ENCODE measurements around the gene SPATA3.
A peak's percentile ranks its signal among the peaks of the same experiment; 100 is the strongest.

SPATA3 gene

DNA sequence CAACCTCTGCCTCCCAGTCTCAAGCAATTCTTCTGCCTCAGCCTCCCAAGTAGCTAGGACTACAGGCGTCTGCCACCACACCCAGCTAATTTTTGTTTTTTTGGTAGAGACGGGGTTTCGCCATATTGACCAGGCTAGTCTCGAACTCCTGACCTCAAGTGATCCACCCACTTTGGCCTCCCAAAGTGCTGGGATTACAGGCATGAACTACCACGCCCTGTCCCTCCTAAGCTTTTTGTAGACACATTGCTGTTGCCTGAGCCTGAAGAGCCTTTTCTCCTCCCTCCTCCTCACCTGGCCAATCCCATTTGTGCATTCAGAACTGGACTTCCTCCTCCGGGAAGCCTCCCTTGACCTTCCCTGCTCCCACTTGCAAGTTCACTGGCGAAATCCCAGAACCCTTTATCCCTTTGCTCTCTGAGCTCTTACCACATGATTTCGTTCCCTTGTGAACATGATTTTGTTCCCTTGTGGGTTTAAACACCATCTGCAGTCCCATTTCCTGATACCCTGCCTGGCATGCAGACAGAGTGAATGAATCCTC, 44.0 kb downstream of the SPATA3 start:
- peaks cover 59 to 70% of the 10 kb centered on the region in 2 donors for H3K27me3 Mint-ChIP-seq
- H3K4me3 Mint-ChIP-seq: no peak overlapping the region

DNA sequence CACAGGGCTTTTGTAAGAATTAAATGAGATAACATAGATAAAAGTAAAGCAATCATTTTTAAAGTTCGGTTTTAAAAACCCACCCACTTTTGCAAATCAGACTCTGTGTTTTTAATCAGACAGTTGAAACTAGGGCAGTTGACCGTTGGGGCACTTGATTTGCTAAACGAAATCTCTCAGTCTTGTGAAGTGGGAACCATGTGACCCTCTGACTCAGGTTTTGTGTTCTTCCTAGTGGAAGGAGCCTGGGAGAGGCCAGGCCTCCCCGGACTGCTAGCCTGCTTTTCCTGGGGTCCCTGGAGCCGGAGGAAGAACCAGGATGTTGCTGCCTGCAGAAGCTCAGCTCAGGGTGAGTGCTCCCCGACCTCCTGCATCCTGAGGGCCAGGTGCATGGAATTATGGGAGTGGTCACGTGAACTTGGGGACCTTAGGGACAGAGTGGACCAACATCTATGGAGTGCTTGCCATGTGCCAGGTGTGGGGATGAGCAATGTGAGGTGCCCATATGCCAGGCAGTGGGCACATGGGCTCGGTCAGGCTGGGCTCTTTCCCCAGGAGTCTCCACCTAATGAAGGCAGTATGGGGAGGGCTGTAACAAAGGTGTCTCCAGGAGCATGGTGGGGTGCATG, 45.3 kb downstream of the SPATA3 start:
- Mint-ChIP-seq H3K4me1 (ENCODE audit: low read depth in 2 of 2) (peaks cover 4 to 7% of the 10 kb centered on the region in 2 donors), H3K9me3 (no peaks in the 10 kb centered on the region), H3K27ac (no peak overlapping the region), H3K4me3 (no peak overlapping the region), H3K36me3 (ENCODE audit: insufficient read depth) (peaks cover 3% of the 10 kb centered on the region), H3K27me3 (peaks cover 50 to 57% of the 10 kb centered on the region in 2 donors)
- DNase-seq (no peak), ATAC-seq (replicated peaks) (no peak)

More for the DNA sequence above, 44.0 kb downstream of the SPATA3 start:
- no peak for DNase-seq
- ATAC-seq (replicated peaks): no peak
- Mint-ChIP-seq H3K36me3 (ENCODE audit: insufficient read depth) (peaks cover 3% of the 10 kb centered on the region), H3K4me1 (ENCODE audit: low read depth in 2 of 2) (peaks cover 4 to 7% of the 10 kb centered on the region in 2 donors), H3K9me3 (no peaks in the 10 kb centered on the region), H3K27ac (no peak overlapping the region)

DNA sequence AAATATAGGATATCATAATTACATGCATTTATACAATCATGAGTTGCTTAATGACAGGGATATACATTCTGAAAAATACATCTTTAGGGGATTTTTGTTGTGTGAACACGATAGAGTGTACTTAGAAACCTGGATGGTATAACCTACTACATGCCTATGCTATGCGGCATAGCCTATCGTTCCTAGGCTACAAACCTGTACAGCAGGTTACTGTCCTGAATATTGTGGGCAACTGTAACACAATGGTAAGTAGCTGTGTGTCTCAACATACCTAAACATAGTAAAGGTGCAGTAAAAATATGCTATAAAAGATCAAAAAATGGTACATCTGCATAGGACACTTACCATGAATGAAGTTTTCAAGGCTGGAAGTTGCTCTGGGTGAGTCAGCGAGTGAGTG, 47.9 kb downstream of the SPATA3 start:
- H3K36me3 Mint-ChIP-seq (ENCODE audit: insufficient read depth): no peaks in the 10 kb centered on the region
- H3K9me3 Mint-ChIP-seq: no peaks in the 10 kb centered on the region
- peaks cover 33 to 55% of the 10 kb centered on the region in 2 donors for H3K27me3 Mint-ChIP-seq
- no peak overlapping the region for H3K27ac Mint-ChIP-seq
- DNase-seq (no peak), ATAC-seq (replicated peaks) (no peak)
- H3K4me3 Mint-ChIP-seq: no peak overlapping the region
- peaks cover 0 to under 1% of the 10 kb centered on the region in 2 donors for H3K4me1 Mint-ChIP-seq (ENCODE audit: low read depth in 2 of 2)

DNA sequence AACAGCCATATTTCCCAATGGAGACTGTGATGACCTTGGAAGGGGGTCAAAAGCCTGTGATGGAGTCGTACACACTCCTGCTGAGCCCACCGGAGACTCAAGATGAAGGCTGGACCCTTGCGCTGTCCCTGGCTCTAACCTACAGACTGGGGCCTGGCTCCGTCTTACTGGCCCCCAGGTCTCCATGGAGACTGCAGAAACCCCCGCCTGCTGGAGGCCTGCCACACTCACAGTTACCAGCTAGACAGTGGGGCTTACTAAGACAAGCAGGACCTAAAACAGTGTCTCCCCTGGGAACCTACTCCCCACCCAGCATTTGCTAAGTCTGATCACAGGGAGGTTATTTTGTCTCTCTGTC, 51.0 kb downstream of the SPATA3 start:
- Mint-ChIP-seq H3K27ac (no peak overlapping the region), H3K4me1 (ENCODE audit: low read depth in 2 of 2) (peaks cover 0 to 3% of the 10 kb centered on the region in 2 donors), H3K27me3 (peaks cover 2 to 24% of the 10 kb centered on the region in 2 donors), H3K4me3 (no peak overlapping the region), H3K9me3 (no peaks in the 10 kb centered on the region), H3K36me3 (ENCODE audit: insufficient read depth) (no peaks in the 10 kb centered on the region)
- no peak for DNase-seq
- no peak for ATAC-seq (replicated peaks)

DNA sequence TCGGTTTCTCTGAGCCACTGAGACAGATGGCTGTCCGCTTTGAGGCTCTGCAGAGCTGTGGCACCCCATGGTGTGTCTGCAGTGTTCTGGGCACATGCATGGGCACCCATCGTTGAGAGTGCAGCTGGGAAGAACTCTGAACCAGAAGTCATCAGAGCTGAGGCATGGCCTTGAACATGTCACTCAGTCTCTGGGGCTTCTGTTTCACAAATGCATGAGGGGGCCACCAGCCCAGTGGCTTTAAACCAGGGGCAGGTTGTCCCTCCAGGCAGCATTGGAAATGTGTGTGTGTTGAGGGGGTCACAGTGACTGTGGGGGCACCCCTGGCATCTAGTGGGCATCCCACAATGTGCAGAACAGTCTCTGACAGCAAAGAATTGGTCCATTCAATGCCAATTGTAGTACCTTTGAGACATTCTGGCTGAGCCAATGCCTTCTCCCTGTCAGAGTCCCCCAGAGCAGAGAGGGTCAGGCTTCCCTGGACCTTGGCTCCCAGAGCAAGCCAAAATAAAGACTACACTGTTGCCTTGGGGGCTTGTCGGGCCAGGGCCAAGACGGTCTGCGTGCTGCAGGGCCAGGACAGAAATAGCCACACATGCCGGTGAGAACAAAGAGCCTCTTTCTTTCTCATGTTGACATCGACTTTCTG, 51.5 kb downstream of the SPATA3 start:
- H3K4me3 Mint-ChIP-seq: no peak overlapping the region
- DNase-seq (no peak), ATAC-seq (replicated peaks) (no peak)
- peaks cover 1 to 5% of the 10 kb centered on the region in 2 donors for H3K4me1 Mint-ChIP-seq (ENCODE audit: low read depth in 2 of 2)
- no peak overlapping the region for H3K27ac Mint-ChIP-seq
- peaks cover 0 to 19% of the 10 kb centered on the region in 2 donors for H3K27me3 Mint-ChIP-seq
- no peaks in the 10 kb centered on the region for H3K36me3 Mint-ChIP-seq (ENCODE audit: insufficient read depth)
- no peaks in the 10 kb centered on the region for H3K9me3 Mint-ChIP-seq

DNA sequence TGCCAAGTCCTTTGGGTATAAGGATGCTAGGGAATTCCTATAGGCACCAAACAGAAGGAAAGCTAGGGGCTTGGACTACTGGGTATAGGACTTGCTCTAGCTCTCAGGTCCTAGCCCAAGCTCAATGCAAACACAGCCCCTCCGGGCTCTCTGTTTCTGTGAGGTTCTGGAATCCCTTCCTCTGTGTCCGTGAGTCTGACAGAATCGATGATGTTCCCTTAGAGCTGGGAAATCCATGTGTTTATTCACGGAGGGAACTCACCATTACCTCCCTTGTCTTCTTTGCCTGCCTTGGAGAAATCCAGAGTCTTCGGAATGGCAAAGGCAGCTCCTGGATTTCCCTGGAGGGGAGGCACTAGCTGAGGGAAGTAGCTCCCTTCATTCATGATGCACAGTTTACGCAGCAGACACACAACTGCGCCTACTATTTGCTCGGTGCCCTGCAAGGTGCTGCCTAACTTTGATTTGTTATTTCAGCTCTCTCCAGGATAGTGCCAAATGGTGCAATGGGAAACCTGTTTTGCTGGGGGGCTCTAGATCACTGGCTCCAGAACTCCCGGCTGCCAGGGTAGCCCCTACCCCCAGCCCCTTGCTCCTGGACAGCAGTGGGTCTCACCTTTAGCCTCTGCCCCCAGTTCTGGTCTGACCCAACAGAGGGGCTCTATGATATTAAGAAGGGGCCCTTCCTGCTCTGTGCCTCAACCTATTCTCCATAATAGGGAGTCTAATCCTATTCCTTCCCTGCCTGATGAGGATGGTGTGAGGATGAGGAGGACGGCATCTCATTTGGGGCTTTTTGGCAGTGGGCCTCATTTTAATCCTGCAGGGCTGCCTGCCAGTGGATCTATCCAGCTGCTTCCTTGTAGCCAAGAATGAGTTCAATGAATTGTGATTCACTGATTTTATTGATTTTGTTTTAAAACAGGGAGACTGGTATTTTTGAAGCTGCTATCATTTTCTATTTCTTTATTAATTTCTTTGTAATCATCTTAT, 52.3 kb downstream of the SPATA3 start:
- DNase-seq: no peak
- peaks cover 4% of the 10 kb centered on the region for H3K36me3 Mint-ChIP-seq (ENCODE audit: insufficient read depth)
- H3K4me1 Mint-ChIP-seq (ENCODE audit: low read depth in 2 of 2): peaks cover 9 to 12% of the 10 kb centered on the region in 2 donors
- H3K4me3 Mint-ChIP-seq: no peak overlapping the region
- H3K9me3 Mint-ChIP-seq: no peaks in the 10 kb centered on the region
- ATAC-seq (replicated peaks): no peak
- no peak overlapping the region for H3K27ac Mint-ChIP-seq
- H3K27me3 Mint-ChIP-seq: peaks cover 0 to 21% of the 10 kb centered on the region in 2 donors

DNA sequence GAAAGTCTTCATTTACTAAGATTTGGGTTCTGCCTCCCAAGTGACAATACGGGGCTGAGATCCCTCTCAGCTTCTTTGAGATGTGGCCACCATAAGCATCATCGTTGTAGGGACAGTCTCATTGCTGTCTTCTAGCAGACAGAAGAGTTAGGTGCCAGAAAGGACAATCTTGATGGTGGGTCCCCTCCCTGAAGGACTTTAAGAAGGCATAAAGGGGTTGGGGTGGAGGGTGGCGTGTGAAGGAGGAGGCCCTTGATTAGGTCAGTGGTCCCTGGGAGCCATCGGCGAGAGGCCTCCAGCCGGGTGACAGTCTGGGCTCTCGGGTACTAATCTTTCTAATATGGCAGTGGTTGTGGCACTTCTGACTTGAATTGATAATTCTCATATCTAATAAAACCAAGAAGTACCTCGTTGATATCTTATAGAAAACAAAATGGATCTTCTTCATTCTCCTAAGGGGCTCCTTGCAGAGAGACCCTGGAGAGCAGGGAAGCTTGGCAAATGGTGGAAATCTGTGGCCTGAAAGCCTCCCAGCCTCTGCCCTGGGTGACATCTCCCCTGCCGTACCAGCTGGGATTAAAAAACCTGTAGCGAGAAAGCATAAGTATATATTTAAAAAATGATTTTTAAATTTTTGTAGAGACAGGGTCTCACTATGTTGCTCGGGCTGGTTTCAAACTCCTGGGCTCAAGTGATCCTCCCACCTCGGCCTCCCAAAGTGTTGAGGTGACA, 53.5 kb downstream of the SPATA3 start:
- ATAC-seq (replicated peaks) (no peak), DNase-seq (no peak)
- no peak overlapping the region for H3K27ac Mint-ChIP-seq
- H3K36me3 Mint-ChIP-seq (ENCODE audit: insufficient read depth): peaks cover 8% of the 10 kb centered on the region
- H3K4me3 Mint-ChIP-seq: no peak overlapping the region
- H3K27me3 Mint-ChIP-seq: peaks cover 5 to 33% of the 10 kb centered on the region in 2 donors
- peaks cover 14 to 22% of the 10 kb centered on the region in 2 donors for H3K4me1 Mint-ChIP-seq (ENCODE audit: low read depth in 2 of 2)
- H3K9me3 Mint-ChIP-seq: no peaks in the 10 kb centered on the region

DNA sequence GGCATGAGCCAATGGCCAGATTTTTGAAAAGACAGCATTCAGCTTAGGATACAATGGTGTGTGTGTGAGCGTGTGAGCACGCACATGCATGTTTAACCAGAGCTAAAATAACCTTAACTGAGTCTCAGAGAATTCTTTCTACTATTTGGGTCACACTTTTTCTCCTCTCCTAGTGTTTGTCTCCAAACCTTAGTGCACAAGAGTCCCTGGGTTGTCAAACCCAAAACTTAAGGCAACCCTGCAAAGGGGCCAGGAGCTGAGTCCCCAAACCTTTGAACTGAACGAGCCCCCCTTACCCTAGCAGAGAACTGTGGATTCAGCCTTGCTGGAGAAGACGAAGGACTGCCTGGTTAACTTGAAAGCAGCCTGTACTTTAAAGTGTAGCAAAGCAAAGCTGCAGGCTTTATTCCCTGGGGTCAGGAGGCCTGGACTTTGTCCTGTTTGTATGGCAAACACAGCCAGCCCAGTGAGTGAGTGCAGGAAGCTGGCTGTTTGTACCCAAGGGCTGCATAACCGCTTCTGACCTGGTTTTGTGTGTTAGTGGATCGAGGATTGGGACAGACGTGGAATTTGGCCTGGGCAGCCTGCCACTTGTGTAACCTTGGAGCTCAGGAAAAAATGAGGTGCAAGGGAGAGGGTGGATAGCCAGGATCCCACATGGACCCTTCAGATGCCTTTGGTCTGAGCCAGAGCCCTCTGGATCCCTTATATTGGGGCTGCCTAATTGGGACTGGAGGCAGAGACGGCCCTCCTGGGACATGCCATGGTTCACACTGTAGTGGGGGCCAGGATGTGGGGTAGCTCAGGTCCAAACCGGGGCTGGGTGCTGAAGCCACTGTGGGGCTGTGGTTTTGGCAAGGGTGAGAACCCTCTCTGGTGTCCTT, 54.3 kb downstream of the SPATA3 start:
- Mint-ChIP-seq H3K4me3 (no peak overlapping the region), H3K27me3 (peaks cover 5 to 35% of the 10 kb centered on the region in 2 donors), H3K36me3 (ENCODE audit: insufficient read depth) (peaks cover 8% of the 10 kb centered on the region), H3K9me3 (no peaks in the 10 kb centered on the region), H3K4me1 (ENCODE audit: low read depth in 2 of 2) (peaks cover 14 to 22% of the 10 kb centered on the region in 2 donors), H3K27ac (no peak overlapping the region)
- no peak for DNase-seq
- ATAC-seq (replicated peaks): peak; percentile 46

DNA sequence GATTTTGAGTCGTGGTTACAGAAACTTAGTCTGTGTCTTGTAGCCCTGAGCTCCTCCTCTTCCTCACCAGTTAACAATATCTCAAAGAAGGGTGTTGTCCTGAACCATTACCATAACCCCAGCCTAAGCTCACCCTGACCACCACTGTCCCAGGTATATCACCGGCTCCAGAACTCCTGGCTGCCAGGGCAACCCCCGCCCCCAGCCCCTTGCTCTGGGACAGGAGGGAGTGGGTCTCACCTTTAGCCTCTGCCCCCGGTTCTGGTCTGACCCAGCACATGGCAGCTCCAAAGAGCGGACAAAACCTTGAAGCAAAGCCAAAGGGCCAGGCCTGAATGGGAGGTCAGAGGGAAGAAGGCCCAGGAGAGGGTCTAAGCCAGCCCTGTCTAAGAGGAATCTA, 55.2 kb downstream of the SPATA3 start:
- DNase-seq: no peak
- Mint-ChIP-seq H3K4me3 (peak overlapping the region; percentile 46 to 48), H3K27me3 (peaks cover 5 to 35% of the 10 kb centered on the region in 2 donors), H3K36me3 (ENCODE audit: insufficient read depth) (peaks cover 8% of the 10 kb centered on the region), H3K9me3 (no peaks in the 10 kb centered on the region), H3K4me1 (ENCODE audit: low read depth in 2 of 2) (peaks cover 14 to 22% of the 10 kb centered on the region in 2 donors), H3K27ac (no peak overlapping the region)
- ATAC-seq (replicated peaks): no peak

DNA sequence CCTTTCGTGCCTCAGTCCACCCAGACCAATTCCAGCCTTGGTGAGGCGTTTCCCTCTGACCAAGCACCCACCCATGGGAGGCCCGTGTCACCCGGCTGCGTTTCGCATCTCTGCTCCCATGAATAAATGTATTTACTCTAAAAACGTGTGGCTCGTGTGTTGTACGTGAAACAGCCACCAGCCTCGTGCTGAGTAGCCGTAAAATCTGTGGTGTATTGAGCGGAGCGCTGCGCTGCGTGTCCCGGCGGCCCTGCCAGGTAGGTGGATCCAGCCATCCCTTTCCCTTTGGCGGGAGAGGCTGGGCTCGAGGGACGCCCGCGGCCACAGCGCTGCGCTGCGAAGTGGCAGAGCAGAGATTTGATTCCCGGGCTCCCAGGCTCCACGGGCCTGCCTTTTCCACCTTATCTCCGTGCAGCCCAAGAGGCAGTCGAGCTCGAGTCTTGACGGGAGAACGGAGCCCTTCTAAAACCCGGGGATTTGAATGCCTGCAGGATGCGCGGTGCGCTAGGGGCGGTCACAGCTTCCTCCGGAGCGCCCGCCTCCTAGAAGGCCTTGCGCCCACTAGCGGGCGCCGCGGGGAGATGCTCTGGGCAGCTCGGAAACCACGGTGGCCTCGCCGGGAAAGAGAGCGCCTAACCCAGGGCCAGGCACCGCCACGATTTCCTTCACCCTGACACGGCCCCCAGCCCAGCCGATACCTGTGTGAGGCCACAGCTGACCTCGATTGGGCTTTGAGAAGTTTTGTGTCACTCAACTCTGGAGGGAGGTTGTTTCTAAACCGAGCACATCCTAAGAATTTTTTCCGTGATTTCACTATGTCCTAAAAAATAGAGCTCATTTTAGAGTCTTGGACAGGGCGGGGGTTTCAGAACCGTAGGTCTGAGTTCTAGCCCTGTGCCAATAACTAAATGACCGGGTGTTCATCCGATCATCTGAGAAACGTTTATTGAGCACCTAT, 56.9 kb downstream of the SPATA3 start:
- ATAC-seq (replicated peaks) (peak; percentile 65), DNase-seq (peak; percentile 73 to 78 (median 75))
- H3K4me3 Mint-ChIP-seq: peak overlapping the region; percentile 90 to 92
- no peaks in the 10 kb centered on the region for H3K9me3 Mint-ChIP-seq
- H3K27me3 Mint-ChIP-seq: peaks cover 5 to 22% of the 10 kb centered on the region in 2 donors
- H3K4me1 Mint-ChIP-seq (ENCODE audit: low read depth in 2 of 2): peaks cover 17 to 27% of the 10 kb centered on the region in 2 donors
- H3K27ac Mint-ChIP-seq: peak overlapping the region in 1 of 2 donors; percentile 75
- H3K36me3 Mint-ChIP-seq (ENCODE audit: insufficient read depth): peaks cover 12% of the 10 kb centered on the region

DNA sequence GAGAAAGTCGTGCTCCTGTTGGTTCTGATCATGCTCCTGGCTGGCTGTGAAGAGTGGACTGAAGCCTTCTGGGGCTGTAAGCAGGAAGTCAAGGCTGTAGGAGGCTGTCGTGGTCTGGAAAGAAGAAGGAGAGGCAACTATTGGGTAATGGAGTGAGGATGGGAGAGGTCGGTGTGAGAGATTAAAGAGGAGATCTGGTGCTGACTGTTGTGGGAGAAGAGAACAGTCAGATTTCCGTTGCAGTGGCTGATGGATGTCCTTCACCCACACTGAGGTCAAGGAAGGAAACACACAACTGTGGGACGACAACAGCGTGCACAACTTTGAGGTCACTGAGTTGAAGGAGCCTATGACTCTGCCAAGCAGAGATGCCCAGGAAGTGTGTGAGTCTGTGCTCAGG, 57.9 kb downstream of the SPATA3 start:
- Mint-ChIP-seq H3K4me3 (no peak overlapping the region), H3K9me3 (no peaks in the 10 kb centered on the region), H3K27me3 (peaks cover 5 to 16% of the 10 kb centered on the region in 2 donors), H3K27ac (no peak overlapping the region), H3K4me1 (ENCODE audit: low read depth in 2 of 2) (peaks cover 28 to 35% of the 10 kb centered on the region in 2 donors), H3K36me3 (ENCODE audit: insufficient read depth) (peaks cover 12% of the 10 kb centered on the region)
- ATAC-seq (replicated peaks) (no peak), DNase-seq (no peak)

All from effector memory CD8-positive, alpha-beta T cell (primary cell).